ENCODE data around the gene PDXP. TPM values are rescaled to one million over a fixed set of nuclear protein-coding genes. Genes with fewer than 3 reads are reported as not detected.

Gene PDXP
- total and polyA plus RNA-seq, 2 experiments from 2014 or later = 15.0 to 55.6 TPM

Small RNAs within 50 kb of the gene (small RNA-seq; reads per million reads assigned to genes)
- 0.10 reads per million for gene RN7SL385P (ENCODE audit: low replicate concordance)

Other genes with a start within 250 kb of the PDXP start
- gene ELFN2, start 231.2 kb upstream of the PDXP start, total RNA-seq (2014; rRNA removed; shearing (Covaris generic)) = 0.35 and 0.62 TPM in 2 replicates
- 0.18 and 0.23 TPM in 2 replicates for gene ELFN2, start 231.2 kb upstream of the PDXP start, polyA plus RNA-seq (2016; fragmentation: Nextera tagmentation; extraction: Ambion mirVana)
- 1.9 and 3.8 TPM in 2 replicates for gene MFNG, start 172.3 kb upstream of the PDXP start, total RNA-seq (2014; rRNA removed; shearing (Covaris generic))
- gene MFNG, start 172.3 kb upstream of the PDXP start, polyA plus RNA-seq (2016; fragmentation: Nextera tagmentation; extraction: Ambion mirVana) = 1.1 and 1.4 TPM in 2 replicates
- gene CARD10, start 139.3 kb upstream of the PDXP start, total RNA-seq (2014; rRNA removed; shearing (Covaris generic)) = 17.0 and 17.2 TPM in 2 replicates
- gene CARD10, start 139.3 kb upstream of the PDXP start, polyA plus RNA-seq (2016; fragmentation: Nextera tagmentation; extraction: Ambion mirVana) = 5.4 and 5.8 TPM in 2 replicates
- gene CDC42EP1, start 98.2 kb upstream of the PDXP start, total RNA-seq (2014; rRNA removed; shearing (Covaris generic)) = 8.5 and 10.2 TPM in 2 replicates
- 7.7 and 8.4 TPM in 2 replicates for gene CDC42EP1, start 98.2 kb upstream of the PDXP start, polyA plus RNA-seq (2016; fragmentation: Nextera tagmentation; extraction: Ambion mirVana)
- not detected in 2 replicates for gene LGALS2, start 78.6 kb upstream of the PDXP start, total RNA-seq (2014; rRNA removed; shearing (Covaris generic))
- not detected in 2 replicates for gene LGALS2, start 78.6 kb upstream of the PDXP start, polyA plus RNA-seq (2016; fragmentation: Nextera tagmentation; extraction: Ambion mirVana)
- 53.7 and 57.1 TPM in 2 replicates for gene GGA1, start 49.9 kb upstream of the PDXP start, total RNA-seq (2014; rRNA removed; shearing (Covaris generic))
- 33.1 and 36.9 TPM in 2 replicates for gene GGA1, start 49.9 kb upstream of the PDXP start, polyA plus RNA-seq (2016; fragmentation: Nextera tagmentation; extraction: Ambion mirVana)
- gene SH3BP1, start 19.1 kb upstream of the PDXP start, total RNA-seq (2014; rRNA removed; shearing (Covaris generic)) = 46.7 and 50.4 TPM in 2 replicates
- gene SH3BP1, start 19.1 kb upstream of the PDXP start, polyA plus RNA-seq (2016; fragmentation: Nextera tagmentation; extraction: Ambion mirVana) = 9.5 and 10.9 TPM in 2 replicates
- gene LGALS1, start 16.9 kb downstream of the PDXP start, total RNA-seq (2014; rRNA removed; shearing (Covaris generic)) = 31.2 and 58.7 TPM in 2 replicates
- gene LGALS1, start 16.9 kb downstream of the PDXP start, polyA plus RNA-seq (2016; fragmentation: Nextera tagmentation; extraction: Ambion mirVana) = 62.5 and 72.6 TPM in 2 replicates
- 18.6 and 22.2 TPM in 2 replicates for gene NOL12, start 27.6 kb downstream of the PDXP start, total RNA-seq (2014; rRNA removed; shearing (Covaris generic))
- 48.5 and 58.8 TPM in 2 replicates for gene NOL12, start 27.6 kb downstream of the PDXP start, polyA plus RNA-seq (2016; fragmentation: Nextera tagmentation; extraction: Ambion mirVana)
- 41.2 and 48.4 TPM in 2 replicates for gene TRIOBP, start 38.3 kb downstream of the PDXP start, total RNA-seq (2014; rRNA removed; shearing (Covaris generic))
- gene TRIOBP, start 38.3 kb downstream of the PDXP start, polyA plus RNA-seq (2016; fragmentation: Nextera tagmentation; extraction: Ambion mirVana) = 21.4 and 22.6 TPM in 2 replicates
- gene GCAT, start 149.2 kb downstream of the PDXP start, total RNA-seq (2014; rRNA removed; shearing (Covaris generic)) = 61.3 and 87.3 TPM in 2 replicates
- 36.8 and 39.1 TPM in 2 replicates for gene GCAT, start 149.2 kb downstream of the PDXP start, polyA plus RNA-seq (2016; fragmentation: Nextera tagmentation; extraction: Ambion mirVana)
- 0.23 and 0.63 TPM in 2 replicates for gene GALR3, start 164.7 kb downstream of the PDXP start, total RNA-seq (2014; rRNA removed; shearing (Covaris generic))
- 0.36 TPM in 1 of 2 replicates, not detected in the other for gene GALR3, start 164.7 kb downstream of the PDXP start, polyA plus RNA-seq (2016; fragmentation: Nextera tagmentation; extraction: Ambion mirVana)
- gene ANKRD54, start 185.6 kb downstream of the PDXP start, total RNA-seq (2014; rRNA removed; shearing (Covaris generic)) = 13.0 and 13.6 TPM in 2 replicates
- gene ANKRD54, start 185.6 kb downstream of the PDXP start, polyA plus RNA-seq (2016; fragmentation: Nextera tagmentation; extraction: Ambion mirVana) = 14.0 and 14.1 TPM in 2 replicates
- 420 and 459 TPM in 2 replicates for gene EIF3L, start 190.7 kb downstream of the PDXP start, total RNA-seq (2014; rRNA removed; shearing (Covaris generic))
- gene EIF3L, start 190.7 kb downstream of the PDXP start, polyA plus RNA-seq (2016; fragmentation: Nextera tagmentation; extraction: Ambion mirVana) = 430 and 466 TPM in 2 replicates
- gene MICALL1, start 247.6 kb downstream of the PDXP start, total RNA-seq (2014; rRNA removed; shearing (Covaris generic)) = 33.1 and 34.8 TPM in 2 replicates
- 4.8 and 5.9 TPM in 2 replicates for gene MICALL1, start 247.6 kb downstream of the PDXP start, polyA plus RNA-seq (2016; fragmentation: Nextera tagmentation; extraction: Ambion mirVana)

Measured in GM23338 (cell line).